Measurements from ENCODE around the gene HYAL4.

DNA sequence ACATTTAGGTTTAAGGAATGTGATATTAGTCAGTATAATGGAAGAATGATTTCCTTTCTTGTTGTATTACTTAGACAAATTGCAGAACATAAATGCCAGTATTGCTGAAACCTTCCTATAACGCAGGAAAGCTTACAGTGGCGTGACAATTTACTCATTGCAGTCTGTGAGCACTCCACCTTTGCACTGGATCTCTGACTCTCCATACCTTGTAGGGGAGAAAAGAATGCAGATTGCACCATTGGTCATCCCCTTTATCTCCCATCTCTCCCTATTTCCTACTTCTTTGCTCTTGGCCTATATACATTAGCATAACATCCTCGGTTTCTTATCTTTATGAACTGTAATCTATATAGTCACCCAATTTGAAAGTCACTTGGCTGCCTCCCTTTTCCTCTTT lies 28.1 kb upstream of the HYAL4 start:
- TF ChIP-seq POLR2A (IDR thresholded peaks at IDR 0.05) (no peak), POLR2AphosphoS5 (IDR thresholded peaks at IDR 0.05; ENCODE audit: insufficient read depth in 1 of 2, low read depth in 1 of 2) (no peak)
- TF ChIP-seq, protein P1, sequence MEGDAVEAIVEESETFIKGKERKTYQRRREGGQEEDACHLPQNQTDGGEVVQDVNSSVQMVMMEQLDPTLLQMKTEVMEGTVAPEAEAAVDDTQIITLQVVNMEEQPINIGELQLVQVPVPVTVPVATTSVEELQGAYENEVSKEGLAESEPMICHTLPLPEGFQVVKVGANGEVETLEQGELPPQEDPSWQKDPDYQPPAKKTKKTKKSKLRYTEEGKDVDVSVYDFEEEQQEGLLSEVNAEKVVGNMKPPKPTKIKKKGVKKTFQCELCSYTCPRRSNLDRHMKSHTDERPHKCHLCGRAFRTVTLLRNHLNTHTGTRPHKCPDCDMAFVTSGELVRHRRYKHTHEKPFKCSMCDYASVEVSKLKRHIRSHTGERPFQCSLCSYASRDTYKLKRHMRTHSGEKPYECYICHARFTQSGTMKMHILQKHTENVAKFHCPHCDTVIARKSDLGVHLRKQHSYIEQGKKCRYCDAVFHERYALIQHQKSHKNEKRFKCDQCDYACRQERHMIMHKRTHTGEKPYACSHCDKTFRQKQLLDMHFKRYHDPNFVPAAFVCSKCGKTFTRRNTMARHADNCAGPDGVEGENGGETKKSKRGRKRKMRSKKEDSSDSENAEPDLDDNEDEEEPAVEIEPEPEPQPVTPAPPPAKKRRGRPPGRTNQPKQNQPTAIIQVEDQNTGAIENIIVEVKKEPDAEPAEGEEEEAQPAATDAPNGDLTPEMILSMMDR (IDR thresholded peaks at IDR 0.05), result no peak

Data from vagina (tissue), 2 donors.